ENCODE data around the gene TREX2.

Gene TREX2

GRCh38 chrX:153491918-153492317, 46.1 kb upstream of the TREX2 start:
- DNase-seq (ENCODE audit: low read depth), result no peak
- H3K4me3 ChIP-seq (ENCODE audit: low read depth, low read length), result no peak overlapping the region
- TF ChIP-seq CTCF (IDR thresholded peaks at IDR 0.05; ENCODE audit: low read depth, low read length, missing control alignments), result no peak

GRCh38 chrX:153491351-153491914, 45.6 kb upstream of the TREX2 start:
- H3K4me3 ChIP-seq (ENCODE audit: low read depth, low read length), result no peak overlapping the region
- no peak for TF ChIP-seq CTCF (IDR thresholded peaks at IDR 0.05; ENCODE audit: low read depth, low read length, missing control alignments)
- no peak for DNase-seq (ENCODE audit: low read depth)

GRCh38 chrX:153490217-153490930, 44.5 kb upstream of the TREX2 start:
- no peak for DNase-seq (ENCODE audit: low read depth)
- TF ChIP-seq CTCF (IDR thresholded peaks at IDR 0.05; ENCODE audit: low read depth, low read length, missing control alignments), result no peak
- H3K4me3 ChIP-seq (ENCODE audit: low read depth, low read length), result no peak overlapping the region

- TF ChIP-seq CTCF (IDR thresholded peaks at IDR 0.05; ENCODE audit: low read depth, low read length, missing control alignments), result no peak
- H3K4me3 ChIP-seq (ENCODE audit: low read depth, low read length), result no peak overlapping the region
- DNase-seq (ENCODE audit: low read depth), result no peak
Measured at GRCh38 chrX:153488231-153488914, 42.5 kb upstream of the TREX2 start.

GRCh38 chrX:153487590-153488071, 41.8 kb upstream of the TREX2 start:
- H3K4me3 ChIP-seq (ENCODE audit: low read depth, low read length), result no peak overlapping the region
- DNase-seq (ENCODE audit: low read depth), result no peak
- no peak for TF ChIP-seq CTCF (IDR thresholded peaks at IDR 0.05; ENCODE audit: low read depth, low read length, missing control alignments)

GRCh38 chrX:153486171-153486570, 40.3 kb upstream of the TREX2 start:
- TF ChIP-seq CTCF (IDR thresholded peaks at IDR 0.05; ENCODE audit: low read depth, low read length, missing control alignments), result no peak
- H3K4me3 ChIP-seq (ENCODE audit: low read depth, low read length), result no peak overlapping the region
- no peak for DNase-seq (ENCODE audit: low read depth)

All from GM12864 (cell line).